GM19025 (cell line): ENCODE results near the gene GNA12.
"Not testable (repeated sequence)": the region's sequence is repeated elsewhere in the genome, so short reads cannot be mapped to it uniquely, and the experiment has no call there.

Experiments used
- ATAC-seq: cut with Tn5 transposase; IDR thresholded peaks from one replicate; pipeline ENCODE4 v1.9.1; 2021; ENCODE audit warnings: mild to moderate bottlenecking, low read depth, moderate library complexity; ENCODE audit not compliant: unreplicated experiment

GNA12 gene

GRCh38 chr7:2758673-2759616, 85.2 kb downstream of the GNA12 start:
- ATAC-seq = no peak

- peak; percentile 67 for ATAC-seq
These were observed 86.0 kb downstream of the GNA12 start for GRCh38 chr7:2757904-2758672.

GRCh38 chr7:2757361-2757903, 86.7 kb downstream of the GNA12 start:
- no peak for ATAC-seq

GRCh38 chr7:2755531-2755930, 88.6 kb downstream of the GNA12 start:
- ATAC-seq = no peak

- ATAC-seq = no peak
These were observed 89.2 kb downstream of the GNA12 start for GRCh38 chr7:2754912-2755311.

GRCh38 chr7:2754086-2754485, 90.0 kb downstream of the GNA12 start:
- ATAC-seq = no peak

GRCh38 chr7:2753148-2753547, 91.0 kb downstream of the GNA12 start:
- no peak for ATAC-seq

- ATAC-seq = no peak
These were observed 93.0 kb downstream of the GNA12 start for GRCh38 chr7:2751086-2751485.

GRCh38 chr7:2750004-2750407, 94.1 kb downstream of the GNA12 start:
- ATAC-seq = no peak

GRCh38 chr7:2748684-2749083, 95.4 kb downstream of the GNA12 start:
- ATAC-seq = not testable (repeated sequence)

GRCh38 chr7:2743523-2744185, 100.5 kb downstream of the GNA12 start:
- not testable (repeated sequence) for ATAC-seq

- no peak for ATAC-seq
These were observed 105.2 kb downstream of the GNA12 start for GRCh38 chr7:2738766-2739549.

- ATAC-seq = no peak
These were observed 106.2 kb downstream of the GNA12 start for GRCh38 chr7:2737771-2738540.

GRCh38 chr7:2737005-2737743, 106.9 kb downstream of the GNA12 start:
- ATAC-seq = not testable (repeated sequence)

GRCh38 chr7:2736411-2736914, 107.6 kb downstream of the GNA12 start:
- no peak for ATAC-seq

GRCh38 chr7:2735744-2736143, 108.4 kb downstream of the GNA12 start:
- ATAC-seq = no peak

GRCh38 chr7:2734751-2735571, 109.1 kb downstream of the GNA12 start:
- no peak for ATAC-seq
